DMS153 treated with DMSO at 0.1 percent for 48 hours (cell line): ENCODE results near the gene DESI2.
"Not testable (repeated sequence)": the region's sequence is repeated elsewhere in the genome, so short reads cannot be mapped to it uniquely, and the experiment has no call there.

Source experiments
- DNase-seq: peaks from one replicate; lab custom pipeline; 2025; ENCODE audit not compliant: unreplicated experiment; lab: John Stamatoyannopoulos, UW

The DESI2 gene

DNA sequence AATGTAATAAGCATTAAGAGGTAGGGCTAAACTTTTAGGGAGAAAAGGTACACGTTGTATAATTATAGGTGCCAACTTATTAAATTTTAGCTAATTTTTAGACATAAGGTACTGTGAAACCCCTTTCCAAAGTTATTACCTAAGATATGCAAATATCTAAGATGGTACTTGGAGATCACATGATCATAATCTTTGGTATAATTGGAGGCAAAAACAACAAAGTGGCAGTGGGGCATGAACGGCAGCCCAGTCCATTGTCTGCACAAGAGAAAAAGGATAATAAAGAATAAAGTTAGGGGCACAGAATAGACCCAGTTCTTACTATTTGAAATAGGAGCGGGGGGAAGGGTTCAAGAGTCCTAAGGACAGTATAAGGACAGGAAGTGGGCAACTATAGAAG lies 51.2 kb downstream of the DESI2 start:
- DNase-seq: no peak

DNA sequence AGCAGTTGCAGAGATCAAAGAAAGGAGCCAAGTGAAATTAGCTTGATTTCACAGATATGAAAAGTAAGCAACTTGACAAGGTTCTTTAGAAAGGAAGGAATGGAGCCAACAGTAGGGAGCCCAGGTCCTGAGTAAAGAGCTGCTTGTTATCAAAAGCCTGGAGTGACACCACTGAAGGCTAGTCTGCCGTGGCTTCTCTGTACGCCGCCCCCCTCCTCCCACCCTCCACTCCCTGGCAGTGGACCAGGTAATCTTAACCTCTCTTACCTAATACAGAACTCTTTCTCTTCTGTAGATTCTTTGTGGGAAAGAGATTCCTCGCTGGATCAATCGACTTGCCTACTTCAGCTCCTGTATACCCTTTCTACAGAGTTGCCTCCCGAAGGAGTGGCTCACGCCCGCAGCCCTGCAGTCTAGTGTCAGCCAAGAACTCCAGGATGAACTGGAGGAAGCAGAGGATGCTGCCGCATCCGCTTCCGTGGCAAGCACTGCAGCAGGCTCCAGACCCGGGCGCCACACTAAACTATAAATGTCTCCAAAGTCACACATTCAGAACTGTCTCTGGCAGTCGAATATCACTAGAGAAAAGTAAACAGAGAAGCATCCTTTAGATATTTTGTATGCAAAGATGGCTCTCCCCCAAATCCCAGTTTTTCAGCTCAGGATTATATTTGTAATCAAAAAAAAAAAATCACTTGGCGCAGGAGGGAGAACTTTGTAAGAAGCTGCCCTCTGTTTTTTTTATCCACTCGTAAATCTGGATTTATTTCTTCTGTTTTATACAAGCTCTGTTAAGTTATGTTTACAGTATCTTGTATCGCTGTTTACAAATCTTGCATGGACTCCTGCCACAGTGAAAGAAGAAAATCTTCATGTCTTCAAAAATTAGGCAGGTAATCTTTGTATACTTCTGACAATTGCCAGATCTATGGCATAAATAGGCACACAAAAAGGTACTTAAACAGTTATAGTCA lies 52.6 kb downstream of the DESI2 start:
- no peak for DNase-seq

DNA sequence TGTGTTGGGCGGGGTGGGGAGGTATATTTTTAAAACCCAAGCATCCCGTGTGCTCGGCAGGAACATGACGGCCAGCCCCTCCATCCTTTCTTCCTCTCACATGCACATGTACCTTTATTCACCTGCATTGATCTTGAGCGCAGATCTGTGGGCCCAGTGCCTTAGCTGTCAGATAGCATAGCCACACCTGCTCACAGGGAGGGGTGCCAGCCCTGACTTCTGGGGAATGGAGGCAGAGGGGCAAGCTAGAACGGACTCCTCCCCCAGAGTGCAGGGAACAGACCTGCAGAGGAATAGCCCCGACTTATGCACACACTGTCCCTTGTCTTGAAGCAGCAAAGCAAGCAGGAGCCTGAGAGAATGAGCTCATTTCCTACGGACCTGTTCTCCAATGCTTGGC lies 56.1 kb downstream of the DESI2 start:
- DNase-seq: no peak

DNA sequence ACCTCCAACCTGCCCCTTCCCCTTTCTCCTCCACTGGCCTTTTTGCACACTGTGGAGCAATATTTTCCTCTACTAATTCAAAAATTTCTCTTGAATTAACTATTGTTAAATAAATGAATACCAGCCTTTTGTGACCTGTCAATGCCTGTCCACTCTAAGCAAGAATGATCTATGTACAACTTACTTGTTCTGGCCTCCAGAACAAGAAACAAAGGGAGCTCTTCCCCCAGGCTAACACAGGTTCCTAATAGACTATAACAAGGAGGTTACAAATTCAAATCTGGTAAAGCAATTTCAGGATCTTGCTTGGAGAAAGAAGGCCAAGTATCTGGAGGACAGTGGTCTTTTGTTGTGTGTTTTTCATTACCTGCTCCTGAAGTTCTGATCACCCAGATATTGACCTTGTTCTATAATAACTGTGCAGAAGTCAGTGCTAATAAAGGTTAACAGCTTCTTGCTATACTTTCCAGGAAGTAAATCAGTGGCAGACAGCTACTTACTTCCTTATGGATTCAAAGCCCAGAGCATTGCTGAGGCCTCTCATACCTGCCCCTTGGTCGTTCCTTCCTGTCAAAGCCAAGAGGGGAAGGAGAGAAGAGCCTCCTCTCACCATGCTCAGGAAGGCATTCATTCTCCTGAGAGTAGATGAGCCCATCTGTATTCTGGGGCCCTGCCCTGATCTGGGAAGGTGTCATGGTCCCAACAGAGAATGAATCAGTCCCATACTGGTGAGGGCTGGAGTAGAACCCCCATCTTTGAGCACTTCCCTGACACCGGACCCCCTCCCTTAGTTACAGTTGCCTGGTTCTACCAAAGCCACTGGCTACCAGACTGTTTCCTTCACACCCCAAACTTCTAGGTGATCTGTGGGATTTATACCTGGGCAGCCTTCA lies 56.8 kb downstream of the DESI2 start:
- no peak for DNase-seq

DNA sequence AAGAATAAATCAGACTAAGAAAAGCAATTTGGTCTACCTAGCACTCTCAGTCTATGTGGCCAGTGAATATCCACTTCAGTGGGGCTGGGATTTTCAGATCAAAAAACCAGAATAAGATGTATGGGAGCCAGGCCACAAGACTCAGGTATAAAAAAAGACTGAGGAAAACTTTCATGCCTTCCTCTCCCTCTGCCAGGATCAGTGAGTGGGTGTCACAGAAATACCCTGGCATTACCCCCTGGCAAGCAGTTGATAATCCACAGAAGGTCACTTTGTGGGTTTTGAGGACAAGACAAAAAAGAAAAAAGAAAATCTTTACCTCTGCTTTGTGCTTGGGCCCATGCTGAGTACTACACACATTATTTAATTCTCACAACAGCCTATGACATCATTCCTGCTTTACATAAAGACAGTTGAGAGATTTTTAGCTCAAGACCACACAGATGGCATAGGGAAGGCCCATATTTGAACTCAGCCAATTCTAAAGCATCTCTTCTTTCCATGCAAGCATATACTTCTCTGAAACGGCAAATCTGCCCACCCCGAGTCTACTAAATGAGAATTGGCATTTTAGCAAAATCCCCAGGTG lies 57.6 kb downstream of the DESI2 start:
- DNase-seq: no peak

DNA sequence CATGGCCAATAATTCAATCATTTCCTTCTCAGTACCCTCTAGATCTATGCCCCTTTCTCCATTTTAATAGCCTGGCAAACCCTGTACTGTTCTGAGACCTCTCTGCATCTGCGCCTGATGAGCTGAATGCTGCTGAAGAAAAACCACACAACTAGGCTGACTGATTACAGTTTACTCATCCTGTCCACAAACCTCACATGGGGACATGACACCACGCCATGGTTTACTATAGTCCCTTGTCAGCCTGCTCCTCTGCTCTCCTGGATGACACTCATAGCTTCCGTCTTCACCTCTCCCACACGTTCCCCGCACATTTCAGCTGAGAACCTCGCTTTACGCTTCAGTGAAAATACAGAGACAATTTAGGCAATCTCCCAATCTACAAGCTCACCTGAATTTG lies 59.7 kb downstream of the DESI2 start:
- DNase-seq: no peak

DNA sequence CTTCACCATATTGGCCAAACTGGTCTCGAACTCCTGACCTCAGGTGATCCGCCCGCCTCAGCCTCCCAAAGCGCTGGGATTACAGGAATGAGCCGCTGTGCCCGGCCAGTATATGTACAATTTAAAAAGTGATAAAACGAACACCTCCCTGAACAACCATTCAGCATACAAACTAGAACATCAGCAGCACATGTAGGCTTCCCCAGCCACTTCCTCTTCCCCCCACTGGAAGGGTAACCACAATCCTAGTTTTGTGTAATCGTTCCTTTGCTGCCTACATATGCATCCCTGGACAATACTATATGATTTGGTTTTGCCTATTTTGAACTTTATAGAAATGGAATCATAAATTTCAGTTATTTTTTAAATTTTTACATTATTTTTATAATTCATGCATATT lies 60.4 kb downstream of the DESI2 start:
- no peak for DNase-seq

DNA sequence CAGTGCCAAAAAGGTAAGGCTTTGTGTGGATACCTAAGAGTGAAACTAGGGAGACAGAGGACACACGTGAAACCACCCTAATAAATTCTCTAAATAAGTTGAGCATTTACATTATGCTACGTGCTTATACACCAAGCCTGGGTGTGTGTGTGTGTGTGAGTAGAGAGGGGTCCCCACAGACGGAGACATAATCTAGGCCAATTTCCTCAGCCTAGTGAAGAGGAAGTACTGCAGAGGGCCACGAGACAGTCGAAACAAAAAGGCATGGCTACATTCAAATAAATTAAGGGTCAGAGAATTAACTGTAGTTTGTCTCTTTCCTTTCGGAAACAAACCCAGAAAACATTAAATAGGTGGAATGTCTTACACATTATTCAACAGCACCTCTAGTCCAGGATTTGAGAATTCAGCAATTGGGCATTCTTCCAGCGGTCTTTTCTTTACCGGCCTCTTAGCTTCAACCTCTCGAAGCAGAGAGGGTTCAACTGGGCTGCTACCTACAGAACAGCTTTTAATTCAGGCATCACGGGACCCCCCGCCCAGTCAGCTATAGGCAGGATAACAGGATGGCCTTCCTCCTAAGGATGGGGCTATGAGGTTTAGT lies 75.0 kb downstream of the DESI2 start:
- no peak for DNase-seq

DNA sequence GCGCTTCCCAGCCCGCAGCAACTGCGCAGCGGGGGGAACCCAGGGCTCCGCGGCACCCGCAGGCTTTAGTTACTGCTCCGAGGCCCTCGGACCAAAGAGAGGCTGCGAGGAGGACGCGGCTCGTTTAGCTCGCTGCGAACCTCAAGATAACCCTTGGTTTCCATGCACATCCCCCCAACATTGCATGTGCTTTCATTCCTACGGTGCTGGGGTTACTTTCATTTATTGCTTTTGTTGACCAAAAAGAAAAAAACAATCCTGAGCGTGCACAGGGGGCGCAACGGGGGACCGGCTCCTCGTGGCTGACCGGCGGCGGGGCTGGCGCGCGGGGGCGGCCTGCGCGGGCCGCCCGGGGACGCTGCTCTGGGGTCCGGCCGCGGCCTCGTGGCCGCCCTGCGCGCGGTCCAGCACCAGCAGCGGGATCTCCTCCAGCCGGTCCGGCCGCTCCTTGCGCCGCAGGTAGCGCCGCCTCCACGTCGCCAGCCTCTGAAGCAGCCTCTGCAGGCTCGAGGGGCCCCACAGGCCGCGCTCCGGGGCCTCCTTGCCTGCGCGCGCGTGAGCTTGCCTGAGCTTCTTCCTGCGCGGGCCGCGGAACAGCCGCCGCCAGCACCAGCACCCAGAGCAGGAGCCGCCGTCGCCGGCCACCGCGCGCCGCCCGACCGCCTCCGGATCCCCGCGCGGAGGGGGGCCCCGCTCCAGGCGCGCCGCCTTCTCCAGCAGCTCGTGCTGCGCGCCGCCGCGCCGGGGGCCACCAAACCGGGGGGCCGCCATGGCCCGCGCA lies 77.4 kb downstream of the DESI2 start:
- peak; percentile 25 for DNase-seq

DNA sequence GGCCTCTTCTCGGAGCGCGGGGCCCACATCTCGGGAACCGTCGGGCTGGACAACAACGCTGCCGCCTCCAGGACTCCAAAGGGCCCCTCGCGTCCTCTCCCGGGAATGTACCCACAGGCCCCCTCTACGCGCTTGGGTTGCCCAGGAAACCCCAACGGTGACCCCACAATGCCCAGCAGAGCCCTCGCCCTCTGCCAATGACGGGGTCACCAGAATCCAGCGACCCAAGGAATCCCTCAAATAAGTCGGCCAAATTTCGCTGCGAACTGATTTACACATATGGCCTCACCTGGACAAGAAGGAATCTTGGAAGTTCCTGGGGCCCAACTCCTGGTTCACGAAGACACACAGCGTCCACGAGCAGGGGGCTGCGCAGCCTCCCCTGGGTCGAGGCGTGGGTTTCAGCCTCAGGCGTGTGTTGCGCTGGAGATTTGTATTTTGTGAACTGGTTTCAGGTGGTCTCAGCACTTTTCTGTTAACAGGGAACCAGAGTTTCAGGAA lies 78.1 kb downstream of the DESI2 start:
- no peak for DNase-seq

DNA sequence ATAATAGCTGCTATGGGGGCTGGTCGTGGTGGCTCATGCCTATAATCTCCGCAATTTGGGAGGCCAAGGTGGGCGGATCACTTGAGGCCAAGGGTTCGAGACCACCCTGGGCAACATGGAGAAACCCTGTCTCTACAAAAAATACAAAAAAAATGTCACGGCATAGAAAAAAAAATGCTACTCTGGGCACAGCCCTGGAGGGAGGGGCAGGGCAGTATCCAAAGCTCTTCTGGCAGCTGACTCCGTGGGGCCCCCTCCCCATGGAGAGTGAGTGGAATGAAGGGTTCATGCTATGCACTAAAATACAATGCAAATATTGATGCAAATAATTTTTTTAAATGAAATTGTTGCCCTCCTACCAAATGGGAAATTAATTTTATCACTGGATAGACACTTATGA lies 78.7 kb downstream of the DESI2 start:
- no peak for DNase-seq

DNA sequence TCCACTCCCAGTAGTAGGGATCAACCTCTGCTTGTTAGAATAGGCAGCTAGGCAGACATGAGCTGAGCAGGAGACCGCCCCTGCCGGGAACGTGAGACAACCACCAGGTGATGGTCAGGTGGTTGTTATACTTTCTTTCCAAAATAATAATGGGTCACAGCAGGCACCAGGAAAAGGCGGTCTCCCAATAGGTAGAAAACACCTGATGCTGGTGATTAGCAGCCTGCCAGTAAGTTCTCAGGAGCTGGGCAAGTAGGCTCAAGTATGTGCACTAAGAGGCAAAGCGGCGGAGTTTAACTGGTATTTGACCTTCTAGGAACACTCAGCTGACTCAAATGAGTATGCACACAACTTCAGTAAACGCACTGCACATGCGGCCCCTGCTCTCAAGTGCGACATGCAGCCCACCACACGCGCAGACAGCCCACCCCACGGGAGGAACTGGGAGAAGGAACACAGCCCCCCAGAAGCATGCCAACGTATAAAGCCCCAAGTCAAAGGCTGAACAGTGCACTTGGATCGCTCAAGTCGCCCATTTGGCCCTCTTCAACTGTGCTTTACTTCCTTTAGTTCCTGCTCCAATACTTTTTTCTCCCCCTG lies 80.0 kb downstream of the DESI2 start:
- DNase-seq: no peak

DNA sequence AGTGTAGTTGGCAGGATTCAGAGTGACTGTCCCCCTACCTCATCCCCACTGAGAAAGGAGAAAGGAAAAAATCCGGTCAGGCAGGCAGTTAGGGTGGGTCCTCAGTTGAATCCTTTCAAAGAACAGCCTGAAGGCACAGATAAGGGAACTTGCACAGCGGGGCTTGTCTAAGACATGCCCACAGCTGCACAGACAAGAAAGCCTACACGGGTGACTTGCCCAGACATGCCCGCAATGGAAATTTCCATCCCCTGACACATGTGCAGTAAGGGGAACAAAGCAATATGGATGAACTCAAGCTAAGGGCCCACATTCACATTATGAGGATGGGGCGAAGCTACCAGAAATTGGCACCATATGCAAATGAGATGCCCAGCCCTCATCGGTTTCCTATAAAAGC lies 82.5 kb downstream of the DESI2 start:
- DNase-seq: no peak

DNA sequence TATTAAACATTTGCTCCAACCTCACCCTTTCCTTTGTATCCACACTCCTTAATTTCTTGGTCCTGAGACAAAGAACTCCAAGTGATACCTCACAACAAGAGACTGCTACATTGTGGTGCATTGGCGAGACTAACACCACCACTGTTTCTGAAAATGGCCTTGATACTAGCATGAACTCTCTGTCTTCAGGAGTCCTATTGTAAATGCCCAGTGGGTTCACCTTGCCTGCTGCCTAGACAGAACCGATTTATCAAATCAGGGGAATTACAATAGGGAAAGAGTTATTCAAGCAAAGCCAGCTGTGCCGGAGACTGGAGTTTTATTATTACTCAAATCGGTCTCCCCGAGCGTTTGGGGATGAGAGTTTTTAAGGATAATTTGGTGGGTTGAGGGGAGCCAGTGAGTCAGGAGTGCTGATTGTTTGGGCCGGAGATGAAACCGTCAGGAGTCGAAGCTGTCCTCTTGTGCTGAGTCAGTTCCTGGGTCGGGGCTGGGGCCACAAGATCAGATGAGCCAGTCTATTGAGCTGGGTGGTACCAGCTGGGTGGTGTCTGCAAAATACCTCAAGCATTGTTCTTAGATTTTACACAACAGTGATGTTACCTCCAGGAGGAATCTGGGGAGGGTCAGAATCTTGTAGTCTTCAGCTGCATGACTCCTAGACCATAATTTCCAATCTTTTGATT lies 83.1 kb downstream of the DESI2 start:
- no peak for DNase-seq

DNA sequence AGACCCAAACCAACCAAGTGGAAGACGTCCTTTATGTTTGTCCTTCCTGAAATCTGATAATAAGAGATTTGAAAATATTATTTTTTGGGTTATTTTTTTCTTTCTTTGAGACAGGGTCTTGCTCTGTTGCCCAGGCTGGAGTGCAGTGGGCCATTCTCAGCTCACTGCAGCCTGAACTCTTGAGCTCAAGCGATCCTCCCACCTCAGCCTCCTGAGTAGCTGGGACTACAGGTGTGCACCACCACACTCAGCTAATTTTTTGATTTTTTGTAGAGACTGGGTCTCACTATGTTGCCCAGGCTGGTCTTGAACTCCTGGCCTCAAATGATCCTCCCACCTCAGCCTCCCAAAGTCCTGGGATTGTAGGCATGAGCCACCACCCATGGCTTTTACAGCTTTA lies 86.2 kb downstream of the DESI2 start:
- DNase-seq: not testable (repeated sequence)

DNA sequence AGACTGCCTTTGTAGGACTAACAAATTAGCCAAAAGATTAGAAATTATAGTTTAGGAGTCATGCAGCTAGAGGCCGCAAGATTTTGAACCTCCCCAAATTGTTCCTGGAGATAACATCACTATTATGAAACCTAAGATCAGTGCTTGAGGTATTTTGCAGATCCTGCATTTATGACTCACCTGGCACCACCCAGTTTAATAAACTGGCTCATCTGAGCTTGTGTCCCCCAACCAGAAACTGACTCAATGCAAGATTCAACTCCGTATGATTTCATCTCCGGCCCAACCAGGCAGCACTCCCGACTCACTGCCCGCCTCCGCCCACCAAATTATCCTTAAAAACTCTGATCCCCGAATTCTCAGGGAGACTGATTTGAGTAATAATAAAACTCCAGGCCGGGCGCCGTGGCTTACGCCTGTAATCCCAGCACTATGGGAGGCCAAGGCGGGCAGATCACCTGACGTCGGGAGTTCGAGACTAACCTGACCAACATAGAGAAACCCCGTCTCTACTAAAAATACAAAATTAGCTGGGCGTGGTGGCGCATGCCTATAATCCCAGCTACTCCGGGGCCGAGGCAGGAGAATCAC lies 87.2 kb downstream of the DESI2 start:
- not testable (repeated sequence) for DNase-seq

DNA sequence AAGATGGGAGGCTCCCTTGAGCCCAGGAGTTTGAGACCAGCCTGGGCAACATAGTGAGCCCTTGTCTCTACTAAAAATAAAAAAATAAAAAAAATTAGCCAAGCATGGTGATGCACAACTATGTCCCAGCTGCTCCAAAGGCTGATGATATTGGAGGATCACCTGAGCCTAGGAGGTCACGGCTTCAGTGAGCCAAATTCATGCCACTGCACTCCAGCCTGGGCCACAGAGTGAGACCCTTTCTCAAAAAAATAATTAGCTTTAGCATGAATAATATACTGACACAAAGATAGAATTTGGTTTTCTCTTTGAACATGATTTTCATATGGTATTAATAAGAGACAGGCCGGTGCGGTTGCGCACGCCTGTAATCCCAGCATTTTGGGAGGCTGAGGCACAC lies 88.8 kb downstream of the DESI2 start:
- no peak for DNase-seq

DNA sequence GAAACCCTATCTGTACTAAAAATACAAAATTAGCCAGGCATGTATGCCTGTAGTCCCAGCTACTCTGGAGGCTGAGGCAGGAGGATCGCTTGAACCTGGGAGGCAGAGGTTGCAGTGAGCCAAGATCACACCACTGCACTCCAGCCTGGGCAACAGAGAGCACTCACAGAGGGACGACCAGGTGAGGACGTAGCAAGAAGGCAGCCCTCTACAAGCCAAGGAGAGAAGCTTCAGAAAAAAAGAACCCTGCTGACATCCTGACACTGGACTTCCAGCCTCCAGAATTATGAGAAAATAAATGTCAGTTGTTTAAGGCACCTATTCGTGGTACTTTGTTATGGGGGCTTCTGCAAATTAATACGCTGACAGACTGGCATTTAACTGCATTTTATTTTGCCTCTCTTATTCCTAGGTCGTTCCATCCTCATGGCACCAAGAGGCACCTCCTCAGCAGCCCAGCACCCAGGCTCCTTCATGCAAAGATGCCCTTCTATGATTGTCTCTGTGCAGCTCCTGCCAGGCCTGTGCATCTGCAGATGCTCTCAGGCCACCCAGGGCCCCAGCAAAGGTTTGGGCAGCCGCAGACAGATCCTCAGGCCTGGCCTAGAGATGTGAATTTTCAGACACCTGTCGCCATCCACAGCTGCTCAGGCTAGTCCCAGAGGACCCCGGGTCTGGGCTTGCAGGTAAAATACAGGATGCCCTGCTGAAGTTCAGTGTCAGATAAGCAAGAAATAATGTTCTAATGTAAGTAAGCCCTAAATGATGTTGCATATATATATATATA lies 96.5 kb downstream of the DESI2 start:
- no peak for DNase-seq
